GM19467 (cell line): ENCODE data around the gene MARK2.
"Not testable (repeated sequence)": the region's sequence is repeated elsewhere in the genome, so short reads cannot be mapped to it uniquely, and the experiment has no call there.

ENCODE experiments used
- ATAC-seq: cut with Tn5 transposase; IDR thresholded peaks from one replicate; pipeline ENCODE4 v1.9.1; 2021; ENCODE audit warnings: mild to moderate bottlenecking, moderate library complexity; ENCODE audit not compliant: unreplicated experiment

MARK2 gene

GRCh38 chr11:63853476-63853875 is 14.6 kb downstream of the MARK2 start:
- ATAC-seq = no peak

DNA sequence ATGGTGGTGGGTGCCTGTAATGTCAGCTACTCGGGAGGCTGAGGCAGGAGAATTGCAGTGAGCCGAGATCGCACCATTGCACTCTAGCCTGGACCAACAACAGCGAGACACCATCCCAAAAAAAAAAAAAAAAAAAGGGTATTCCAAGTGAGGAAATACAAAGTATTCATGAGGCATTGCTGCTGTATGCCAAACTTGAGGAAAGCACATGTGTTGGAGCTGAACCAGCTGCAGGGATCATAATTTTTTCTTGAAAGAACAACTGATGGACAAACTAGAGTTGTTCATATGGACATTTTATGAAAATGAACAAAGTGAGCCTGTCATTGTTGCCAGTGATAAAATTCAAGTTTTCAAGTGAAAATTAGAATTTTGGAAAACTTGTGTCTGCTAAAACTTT is 15.8 kb downstream of the MARK2 start:
- ATAC-seq = no peak

DNA sequence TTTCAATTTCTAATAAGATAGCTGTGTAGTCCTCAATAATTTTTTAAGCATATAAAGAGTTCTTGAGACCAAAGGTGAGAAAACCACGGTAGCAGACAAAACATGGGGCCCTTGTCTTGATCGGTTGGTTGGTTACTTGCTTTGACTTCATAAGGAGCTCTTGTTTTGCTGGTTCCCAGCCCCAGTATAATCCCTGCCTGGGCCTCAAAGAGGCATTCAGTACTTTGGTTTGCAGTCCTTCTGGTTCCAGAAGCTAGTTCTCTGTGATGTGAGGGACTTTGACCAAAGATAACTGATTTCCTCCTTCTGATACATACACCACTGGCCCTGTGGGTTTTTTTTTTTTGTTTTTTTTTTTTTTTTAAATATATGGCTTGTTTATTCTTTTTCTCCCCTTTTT is 17.1 kb downstream of the MARK2 start:
- ATAC-seq = no peak

- no peak for ATAC-seq
Measured at GRCh38 chr11:63858628-63859550, 20.0 kb downstream of the MARK2 start.

GRCh38 chr11:63862923-63863322 is 24.0 kb downstream of the MARK2 start:
- no peak for ATAC-seq

- not testable (repeated sequence) for ATAC-seq
Measured at GRCh38 chr11:63863620-63864019, 24.7 kb downstream of the MARK2 start.

GRCh38 chr11:63866211-63866610 is 27.3 kb downstream of the MARK2 start:
- ATAC-seq = no peak

DNA sequence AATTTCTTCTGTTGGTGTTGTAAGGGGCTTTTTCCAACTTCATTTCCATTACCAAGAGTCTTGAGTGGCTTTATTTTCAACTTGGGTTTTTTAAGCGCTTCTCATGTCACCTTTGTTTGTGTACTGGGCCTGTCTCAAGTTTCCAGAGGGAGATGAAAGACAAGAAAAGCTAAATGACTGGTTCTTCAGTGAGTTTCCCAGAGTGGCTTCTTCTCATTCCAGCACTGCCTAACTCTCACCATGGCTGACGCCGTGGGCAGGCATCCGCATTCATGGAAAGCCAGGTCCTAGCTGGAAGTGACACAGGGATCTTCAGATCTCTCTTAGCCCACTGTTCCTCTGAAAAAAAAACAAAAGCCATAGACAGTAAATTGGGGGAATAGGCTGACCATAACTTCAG is 28.6 kb downstream of the MARK2 start:
- no peak for ATAC-seq

GRCh38 chr11:63868399-63869064 is 29.6 kb downstream of the MARK2 start:
- no peak for ATAC-seq

GRCh38 chr11:63869171-63869591 is 30.3 kb downstream of the MARK2 start:
- ATAC-seq = no peak

DNA sequence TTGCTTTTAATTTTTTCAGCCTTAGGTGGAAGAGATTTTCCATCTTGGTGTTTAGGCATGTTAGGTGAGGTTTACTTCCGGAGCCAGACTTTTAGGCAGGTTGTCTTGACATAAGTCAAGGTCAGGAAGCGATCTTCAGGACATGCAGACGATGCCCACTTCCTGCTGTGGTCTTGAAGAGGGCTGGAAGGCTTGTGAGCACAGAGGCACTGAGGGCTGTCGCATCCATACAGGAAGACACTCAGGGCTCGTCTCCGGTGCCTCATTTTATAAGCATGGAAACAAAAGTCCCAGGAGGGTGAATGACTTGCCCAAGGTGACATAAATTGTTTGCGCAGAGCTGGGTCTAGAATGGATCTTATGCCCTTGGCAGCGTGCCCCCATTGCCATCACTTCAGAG is 30.8 kb downstream of the MARK2 start:
- ATAC-seq = no peak

- ATAC-seq = no peak
Measured at GRCh38 chr11:63870351-63871140, 31.6 kb downstream of the MARK2 start.

DNA sequence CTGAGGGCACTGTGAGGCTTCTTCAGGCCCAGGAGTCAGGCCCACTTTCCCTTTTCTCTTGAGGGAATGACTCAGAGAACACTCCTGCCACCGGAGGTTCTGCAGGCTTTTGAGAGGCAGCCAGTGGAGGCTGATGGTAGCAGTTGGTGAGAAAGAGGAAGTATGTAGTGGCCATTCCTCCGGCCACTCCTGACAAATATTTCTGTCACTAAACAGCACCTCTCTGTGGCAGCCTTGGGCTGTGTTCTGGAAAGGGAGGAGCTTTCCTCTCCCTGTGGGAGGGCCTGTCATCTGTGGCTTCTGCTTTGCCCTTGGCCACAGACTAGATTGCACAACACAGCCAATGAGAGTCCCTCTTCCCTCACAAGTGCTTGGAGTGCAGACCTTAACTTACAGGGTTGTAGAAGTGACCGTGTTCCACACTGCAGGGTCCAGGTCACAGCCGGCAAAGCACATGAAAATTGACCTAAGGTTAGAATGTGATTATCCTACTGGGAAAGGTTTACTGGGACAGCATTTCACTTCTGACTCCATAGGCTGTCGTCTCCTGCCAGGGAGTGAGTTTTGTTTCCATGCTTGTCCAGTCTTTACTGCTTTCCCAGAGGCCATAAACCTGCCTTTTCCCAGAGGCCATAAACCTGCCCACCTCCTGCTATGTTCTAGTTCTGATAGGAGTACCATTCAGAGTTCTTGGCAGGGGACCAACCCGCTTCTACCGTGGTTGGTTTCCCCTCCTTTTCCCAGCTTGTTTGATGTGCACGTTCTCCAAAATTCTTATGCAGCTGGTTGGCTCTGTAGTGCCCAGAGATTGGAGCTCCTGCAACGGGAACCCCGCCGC is 33.3 kb downstream of the MARK2 start:
- peak; percentile 93 for ATAC-seq

GRCh38 chr11:63872800-63873197 is 33.9 kb downstream of the MARK2 start:
- no peak for ATAC-seq

GRCh38 chr11:63873311-63873710 is 34.4 kb downstream of the MARK2 start:
- no peak for ATAC-seq

DNA sequence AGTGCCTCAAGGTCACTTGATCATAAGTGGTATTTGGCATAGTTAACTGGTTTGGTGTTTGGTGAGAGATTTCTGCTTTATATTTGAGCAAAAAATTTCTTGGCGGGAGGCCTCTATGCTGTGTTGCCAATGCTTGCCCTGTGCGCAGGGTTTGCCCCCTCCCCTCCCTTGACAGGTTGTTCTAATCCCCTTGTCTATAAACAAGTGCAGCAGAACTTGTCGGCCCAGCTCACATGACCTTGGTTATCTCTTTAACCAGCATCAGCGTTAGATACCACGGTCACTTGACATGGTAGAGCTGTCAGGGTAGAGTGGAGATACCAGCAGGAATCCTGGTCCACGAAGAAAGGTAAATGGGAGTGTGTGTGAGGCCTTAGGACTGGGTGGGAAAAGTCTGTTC is 35.6 kb downstream of the MARK2 start:
- ATAC-seq = no peak

DNA sequence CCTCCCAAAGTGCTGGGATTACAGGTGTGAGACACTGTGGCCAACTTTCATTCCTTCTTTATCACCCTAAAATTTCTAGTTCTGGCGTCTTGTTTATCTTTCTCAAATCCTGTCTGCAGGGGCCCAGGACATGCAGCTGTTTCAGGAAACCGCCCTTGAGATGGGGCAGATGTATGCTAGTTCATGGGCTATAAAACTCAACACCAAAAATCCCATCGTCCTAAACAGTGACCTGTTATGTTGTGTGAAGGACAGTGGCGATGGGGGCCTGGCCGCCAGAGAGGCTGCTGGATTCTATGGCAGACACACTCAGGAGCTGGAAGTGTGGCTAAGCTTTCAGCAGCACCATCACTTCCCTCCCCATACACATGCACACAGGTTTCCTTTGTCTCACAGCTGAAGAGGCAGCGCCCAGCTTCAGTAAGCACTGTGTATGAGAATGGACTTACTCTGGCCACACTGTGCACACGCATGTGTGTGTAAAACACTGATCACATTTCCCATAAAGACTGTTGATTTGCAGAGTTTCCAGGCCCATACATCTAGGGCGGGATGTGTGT is 36.7 kb downstream of the MARK2 start:
- ATAC-seq = no peak

- no peak for ATAC-seq
Measured at GRCh38 chr11:63876616-63877015, 37.7 kb downstream of the MARK2 start.

- ATAC-seq = no peak
Measured at GRCh38 chr11:63877658-63878241, 38.8 kb downstream of the MARK2 start.
